ENCODE data around the gene WDR70.
"Not testable (repeated sequence)": the region's sequence is repeated elsewhere in the genome, so short reads cannot be mapped to it uniquely, and the experiment has no call there.

WDR70 gene

DNA sequence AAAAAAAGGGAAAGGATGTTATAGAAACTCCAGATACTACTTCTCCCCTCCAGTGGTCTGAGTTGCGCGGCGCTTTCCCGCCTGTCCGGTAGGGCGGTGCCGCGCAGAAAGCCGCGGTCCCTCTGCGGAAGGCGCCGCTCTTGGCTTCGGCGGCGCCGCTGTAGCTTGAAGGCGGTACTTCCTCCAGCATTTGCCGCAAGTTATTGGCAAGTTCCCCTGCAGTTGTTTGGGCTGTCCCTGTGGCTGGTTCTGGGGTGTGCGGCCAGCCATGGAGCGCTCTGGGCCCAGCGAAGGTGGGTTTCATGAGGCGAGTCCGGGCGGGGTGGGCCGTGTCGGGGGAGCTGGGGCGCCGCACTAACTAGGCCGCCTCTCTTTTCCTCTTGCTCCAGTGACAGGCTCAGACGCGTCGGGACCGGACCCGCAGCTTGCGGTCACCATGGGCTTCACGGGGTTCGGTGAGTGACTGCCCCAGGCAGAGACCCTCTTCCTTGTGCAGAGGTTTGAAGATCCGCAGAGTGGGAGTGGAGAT is at the start of gene WDR70:
TSS of gene WDR70 (plus strand) at position 219 of the 529 bp plus-strand sequence. CDS start at position 269, 50 bp downstream.
- in situ Hi-C loops (cut with HindIII; ENCODE audit: low sequenced_read_pairs): not testable (repeated sequence)
- TF ChIP-seq, protein P1, sequence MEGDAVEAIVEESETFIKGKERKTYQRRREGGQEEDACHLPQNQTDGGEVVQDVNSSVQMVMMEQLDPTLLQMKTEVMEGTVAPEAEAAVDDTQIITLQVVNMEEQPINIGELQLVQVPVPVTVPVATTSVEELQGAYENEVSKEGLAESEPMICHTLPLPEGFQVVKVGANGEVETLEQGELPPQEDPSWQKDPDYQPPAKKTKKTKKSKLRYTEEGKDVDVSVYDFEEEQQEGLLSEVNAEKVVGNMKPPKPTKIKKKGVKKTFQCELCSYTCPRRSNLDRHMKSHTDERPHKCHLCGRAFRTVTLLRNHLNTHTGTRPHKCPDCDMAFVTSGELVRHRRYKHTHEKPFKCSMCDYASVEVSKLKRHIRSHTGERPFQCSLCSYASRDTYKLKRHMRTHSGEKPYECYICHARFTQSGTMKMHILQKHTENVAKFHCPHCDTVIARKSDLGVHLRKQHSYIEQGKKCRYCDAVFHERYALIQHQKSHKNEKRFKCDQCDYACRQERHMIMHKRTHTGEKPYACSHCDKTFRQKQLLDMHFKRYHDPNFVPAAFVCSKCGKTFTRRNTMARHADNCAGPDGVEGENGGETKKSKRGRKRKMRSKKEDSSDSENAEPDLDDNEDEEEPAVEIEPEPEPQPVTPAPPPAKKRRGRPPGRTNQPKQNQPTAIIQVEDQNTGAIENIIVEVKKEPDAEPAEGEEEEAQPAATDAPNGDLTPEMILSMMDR (IDR thresholded peaks at IDR 0.05; ENCODE audit: low read depth, low read length, missing control alignments): peak; percentile 69
- DNase-seq (ENCODE audit: low read depth): peak; percentile 73
- H3K4me3 ChIP-seq (ENCODE audit: low read depth, low read length): peak within 1 kb of the TSS; percentile 69

DNA sequence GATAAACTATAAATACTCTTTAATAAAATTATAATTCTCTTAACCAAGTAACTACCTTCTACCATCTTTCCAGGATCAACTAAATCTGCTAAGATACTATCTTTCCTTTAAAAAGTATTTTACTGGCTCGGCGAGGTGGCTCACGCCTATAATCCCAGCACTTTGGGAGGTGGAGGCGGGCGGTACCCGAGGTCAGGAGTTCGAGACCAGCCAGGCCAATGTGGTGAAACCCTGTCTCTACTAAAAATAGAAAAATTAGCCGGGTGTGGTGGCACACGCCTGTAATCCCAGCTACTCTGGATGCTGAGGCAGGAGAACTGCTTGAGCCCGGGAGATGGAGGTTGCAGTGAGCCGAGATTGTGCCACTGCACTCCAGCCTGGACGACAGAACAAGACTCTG is 44.4 kb upstream of the WDR70 start:
- H3K4me3 ChIP-seq (ENCODE audit: low read depth, low read length); DNase-seq (ENCODE audit: low read depth): not testable (repeated sequence)
- in situ Hi-C loops (cut with HindIII; ENCODE audit: low sequenced_read_pairs): loop anchor here (25.0 kb wide), 1 partner anchor 172 kb away; no protein-coding TSS in a partner anchor

DNA sequence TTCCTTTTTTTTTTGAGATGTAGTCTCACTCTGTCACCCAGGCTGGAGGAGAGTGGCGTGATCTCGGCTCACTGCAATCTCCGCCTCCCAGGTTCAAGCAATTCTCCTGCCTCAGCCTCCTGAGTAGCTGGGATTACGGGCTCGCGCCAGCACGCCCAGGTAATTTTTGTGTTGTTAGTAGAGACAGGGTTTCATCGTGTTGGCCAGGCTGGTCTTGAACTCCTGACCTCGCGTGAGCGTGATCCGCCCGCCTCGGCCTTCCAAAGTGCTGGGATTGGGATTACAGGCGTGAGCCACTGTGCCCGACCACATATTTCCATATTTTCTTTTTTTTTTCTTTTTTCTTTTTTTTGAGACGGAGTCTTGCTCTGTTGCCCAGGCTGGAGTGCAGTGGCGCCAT is 36.4 kb upstream of the WDR70 start:
- H3K4me3 ChIP-seq (ENCODE audit: low read depth, low read length); DNase-seq (ENCODE audit: low read depth): not testable (repeated sequence)
- in situ Hi-C loops (cut with HindIII; ENCODE audit: low sequenced_read_pairs): loop anchor here (25.0 kb wide), 1 partner anchor 180 kb away; no protein-coding TSS in a partner anchor

DNA sequence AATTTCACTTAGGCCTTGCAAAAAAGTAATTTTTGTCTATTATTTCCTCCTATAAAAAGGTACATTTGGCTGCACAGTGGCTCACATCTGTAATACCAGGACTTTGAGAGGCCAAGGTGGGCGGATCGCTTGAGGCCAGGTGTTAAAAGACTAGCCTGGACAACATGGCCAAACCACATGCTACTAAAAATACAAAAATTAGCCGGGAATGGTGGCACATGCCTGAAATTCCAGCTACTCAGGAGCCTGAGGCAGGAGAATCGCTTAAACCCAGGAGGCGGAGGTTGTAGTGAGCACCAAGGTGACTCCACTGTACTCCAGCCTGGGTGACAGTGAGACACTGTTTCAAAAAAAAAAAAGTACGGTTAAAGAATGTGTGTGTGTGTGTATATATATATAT is 24.0 kb upstream of the WDR70 start:
- no peak overlapping the region for H3K4me3 ChIP-seq (ENCODE audit: low read depth, low read length)
- TF ChIP-seq, protein P1 (IDR thresholded peaks at IDR 0.05; ENCODE audit: low read depth, low read length, missing control alignments): no peak
- in situ Hi-C loops (cut with HindIII; ENCODE audit: low sequenced_read_pairs): no loop called here
- DNase-seq (ENCODE audit: low read depth): no peak

DNA sequence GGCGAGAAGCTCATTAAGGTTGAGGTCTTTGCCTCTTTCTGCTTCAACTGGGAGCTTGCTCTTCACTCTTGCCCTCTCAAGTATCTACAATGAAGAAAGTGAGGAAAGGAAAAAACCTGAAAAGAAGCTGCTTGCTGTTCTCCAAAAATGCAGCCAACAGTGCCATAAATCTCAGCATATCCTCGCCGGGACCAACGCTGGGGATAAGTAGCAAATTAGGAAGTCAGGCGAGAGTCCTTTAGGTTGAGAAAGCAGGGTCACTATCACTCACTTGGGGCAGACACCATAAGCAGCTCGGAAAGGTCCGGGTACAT is 8.6 kb upstream of the WDR70 start:
- TF ChIP-seq, protein P1 (IDR thresholded peaks at IDR 0.05; ENCODE audit: low read depth, low read length, missing control alignments): no peak
- H3K4me3 ChIP-seq (ENCODE audit: low read depth, low read length): peak overlapping the region; percentile 96
- no peak for DNase-seq (ENCODE audit: low read depth)
- in situ Hi-C loops (cut with HindIII; ENCODE audit: low sequenced_read_pairs): no loop called here

DNA sequence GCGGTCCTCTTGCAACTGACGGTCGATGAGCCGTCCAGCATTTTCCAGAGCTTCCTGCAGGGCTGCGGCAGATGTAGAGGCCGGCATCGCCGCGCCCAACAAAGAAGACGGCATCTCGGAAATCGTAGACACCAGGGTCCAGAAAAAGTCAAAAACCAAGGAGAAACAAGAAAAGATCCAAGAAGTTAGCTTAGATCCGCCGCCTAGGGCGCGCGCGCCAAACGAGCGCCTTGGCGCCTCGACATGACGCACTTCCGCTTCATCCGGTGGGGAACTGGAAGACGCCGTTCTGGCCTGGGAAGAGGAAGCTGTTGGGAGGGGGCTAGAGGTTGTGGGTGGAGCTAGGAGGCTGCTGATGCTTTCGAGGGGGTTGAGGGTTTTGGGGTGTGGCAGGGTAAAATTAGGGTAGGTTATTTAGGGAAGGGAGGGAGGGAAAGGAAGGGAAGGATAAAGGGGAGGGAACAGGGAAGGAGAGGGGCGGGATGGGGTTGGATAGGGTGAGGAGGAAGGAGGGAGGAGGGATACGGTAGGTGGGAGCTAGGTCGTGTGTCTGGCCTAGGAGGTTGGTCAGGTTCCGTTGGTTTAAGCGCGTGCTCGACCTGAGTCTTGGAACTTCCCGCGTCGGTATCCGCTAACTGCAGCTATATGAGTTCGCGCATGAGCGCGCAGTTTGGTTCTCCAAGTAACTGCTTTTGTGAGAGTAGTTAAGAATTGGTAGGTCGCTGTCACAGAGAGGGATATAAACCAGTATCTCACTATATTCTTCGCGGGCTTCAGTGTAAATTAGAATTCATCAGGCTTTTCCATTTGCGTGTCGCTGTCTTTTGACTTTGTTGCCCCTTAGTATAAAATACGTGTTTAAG is 8.0 kb upstream of the WDR70 start, which contains the start of gene NUP155:
TSS of gene NUP155 (minus strand) at position 243 of the 863 bp plus-strand sequence. CDS start at position 114, 129 bp downstream.
- peak within 1 kb of the TSS; percentile 96 for H3K4me3 ChIP-seq (ENCODE audit: low read depth, low read length)
- in situ Hi-C loops (cut with HindIII; ENCODE audit: low sequenced_read_pairs): no loop called here
- peak; percentile 91 for DNase-seq (ENCODE audit: low read depth)
- TF ChIP-seq, protein P1 (IDR thresholded peaks at IDR 0.05; ENCODE audit: low read depth, low read length, missing control alignments): no peak

DNA sequence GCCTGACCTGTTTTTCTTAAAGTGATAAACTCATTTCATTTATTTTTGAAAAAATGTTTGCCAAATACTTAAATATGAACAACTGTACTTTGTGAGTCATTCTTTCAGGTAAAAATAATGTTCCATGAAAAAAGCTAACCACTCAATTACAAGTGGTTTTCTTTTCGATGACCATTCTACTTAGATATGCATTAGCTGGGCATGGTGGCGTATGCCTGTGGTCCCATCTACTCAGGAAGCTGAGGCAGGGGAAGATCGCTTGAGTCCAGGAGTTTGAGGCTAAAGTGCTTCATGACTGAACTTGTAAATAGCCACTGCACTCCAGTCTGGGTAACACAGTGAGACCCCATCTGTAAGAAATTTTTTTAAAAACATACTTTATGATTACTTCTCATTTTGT is 4.0 kb upstream of the WDR70 start:
- TF ChIP-seq, protein P1 (IDR thresholded peaks at IDR 0.05; ENCODE audit: low read depth, low read length, missing control alignments): no peak
- no peak overlapping the region for H3K4me3 ChIP-seq (ENCODE audit: low read depth, low read length)
- in situ Hi-C loops (cut with HindIII; ENCODE audit: low sequenced_read_pairs): no loop called here
- DNase-seq (ENCODE audit: low read depth): peak; percentile 5

DNA sequence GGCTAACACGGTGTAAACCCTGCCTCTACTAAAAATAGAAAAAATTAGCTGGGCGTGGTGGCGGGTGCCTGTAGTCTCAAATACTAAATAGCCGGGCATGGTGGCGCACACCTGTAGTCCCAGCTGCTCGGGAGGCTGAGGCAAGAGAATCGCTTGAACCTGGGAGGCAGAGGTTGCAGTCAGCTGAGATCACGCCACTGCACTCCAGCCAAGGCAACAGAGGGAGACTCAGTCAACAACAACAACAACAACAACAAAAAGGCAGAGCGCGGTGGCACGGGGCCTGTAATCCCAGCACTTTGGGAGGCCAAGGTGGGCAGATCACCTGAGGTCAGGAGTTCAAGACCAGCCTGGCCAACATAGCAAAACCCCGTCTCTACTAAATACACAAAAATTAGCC is 1.1 kb upstream of the WDR70 start:
- in situ Hi-C loops (cut with HindIII; ENCODE audit: low sequenced_read_pairs); DNase-seq (ENCODE audit: low read depth); H3K4me3 ChIP-seq (ENCODE audit: low read depth, low read length): not testable (repeated sequence)
